IPS-18c (cell line): ENCODE data around the gene SLC25A34.

Source experiments
- H3K4me3 ChIP-seq: 2 replicates; pipeline ENCODE4 v1.7.0; 2013; ENCODE audit warnings: low read depth, mild to moderate bottlenecking, low read length, moderate library complexity; ENCODE audit not compliant: insufficient read depth
- H3K9me3 ChIP-seq: one replicate; pipeline ENCODE4 v1.6.1; 2013; ENCODE audit warnings: mild to moderate bottlenecking, low read length, moderate library complexity; ENCODE audit not compliant: control insufficient read depth, insufficient read depth

SLC25A34 gene

DNA sequence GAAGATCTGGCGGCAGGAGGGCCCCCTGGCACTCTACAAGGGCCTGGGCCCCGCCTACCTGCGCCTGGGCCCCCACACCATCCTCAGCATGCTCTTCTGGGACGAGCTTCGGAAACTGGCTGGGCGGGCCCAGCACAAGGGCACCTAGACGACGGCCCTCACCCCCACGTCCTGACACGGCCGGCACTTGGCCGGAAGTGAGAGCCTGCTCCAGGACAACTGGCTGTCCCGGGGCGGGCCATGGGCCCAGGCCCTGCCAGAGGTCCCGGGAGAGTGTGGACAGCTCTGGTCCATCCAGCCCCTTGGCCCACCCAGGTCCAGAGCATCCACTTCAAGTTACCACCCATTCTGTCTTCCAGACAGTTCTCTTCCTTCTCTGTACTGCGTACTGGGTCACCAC lies 3.2 kb downstream of the SLC25A34 start:
- Histone ChIP-seq H3K4me3 (no peak overlapping the region), H3K9me3 (peaks cover 2% of the 10 kb centered on the region)

GRCh38 chr1:15739745-15740144 lies 3.7 kb downstream of the SLC25A34 start:
- Histone ChIP-seq H3K4me3 (no peak overlapping the region), H3K9me3 (peaks cover 2% of the 10 kb centered on the region)

DNA sequence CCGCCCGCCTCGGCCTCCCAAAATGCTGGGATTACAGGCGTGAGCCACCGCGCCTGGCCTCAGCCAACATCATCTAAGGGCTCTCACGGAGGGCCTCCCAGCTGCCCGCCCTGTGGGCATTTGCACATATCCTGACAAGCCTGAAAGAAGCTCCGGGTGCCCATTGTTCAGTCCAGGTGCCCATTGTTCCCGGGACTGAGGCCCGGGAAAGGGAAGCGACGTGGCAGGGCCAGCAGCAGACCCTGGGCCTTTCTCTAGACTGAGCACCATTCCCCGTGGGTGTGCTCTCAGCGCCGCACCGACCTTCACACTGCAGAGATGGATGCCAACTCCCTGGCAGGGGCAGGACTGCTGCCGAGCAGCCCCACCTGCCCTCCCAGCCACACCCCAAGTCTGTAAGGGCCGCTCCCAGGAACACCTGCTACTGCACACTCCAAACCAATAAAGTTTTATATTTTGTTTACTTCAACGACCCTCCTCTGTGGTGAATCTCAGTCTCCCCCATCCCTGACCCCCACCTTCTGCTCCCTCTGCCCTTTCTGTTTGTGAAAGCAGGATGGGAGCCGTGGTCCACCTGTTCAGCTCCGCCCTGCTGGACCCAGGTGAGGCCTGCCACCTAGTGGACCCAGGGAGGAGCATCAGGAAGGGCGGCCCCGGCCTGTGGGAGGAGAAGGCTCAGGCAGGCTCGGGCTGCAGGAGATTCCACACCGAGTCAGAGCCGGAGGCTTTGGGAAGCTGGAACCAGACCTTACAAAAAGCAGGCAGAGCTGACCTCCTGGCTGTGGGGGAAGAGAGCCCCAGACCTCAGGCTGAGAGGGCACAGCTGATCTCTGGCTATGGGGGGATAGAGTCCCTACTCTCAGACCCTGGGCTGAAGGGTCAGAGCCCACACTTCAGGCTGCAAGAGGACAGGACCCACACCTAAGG lies 5.1 kb downstream of the SLC25A34 start:
- Histone ChIP-seq H3K9me3 (peaks cover 2% of the 10 kb centered on the region), H3K4me3 (no peak overlapping the region)

- H3K4me3 ChIP-seq, result no peak within 1 kb of the TSS; the same call in 1 of the 2 replicates
- H3K9me3 ChIP-seq, result peaks cover 2% of the 10 kb centered on the region
Observed at GRCh38 chr1:15742339-15742801, 6.3 kb downstream of the SLC25A34 start, which contains the start of gene TMEM82. TSS of gene TMEM82 (plus strand) at chr1:15742499. CDS start at chr1:15742560, 61 bp downstream.

GRCh38 chr1:15744122-15744679 lies 8.1 kb downstream of the SLC25A34 start:
- Histone ChIP-seq H3K9me3 (peaks cover 2% of the 10 kb centered on the region), H3K4me3 (no peak overlapping the region)

DNA sequence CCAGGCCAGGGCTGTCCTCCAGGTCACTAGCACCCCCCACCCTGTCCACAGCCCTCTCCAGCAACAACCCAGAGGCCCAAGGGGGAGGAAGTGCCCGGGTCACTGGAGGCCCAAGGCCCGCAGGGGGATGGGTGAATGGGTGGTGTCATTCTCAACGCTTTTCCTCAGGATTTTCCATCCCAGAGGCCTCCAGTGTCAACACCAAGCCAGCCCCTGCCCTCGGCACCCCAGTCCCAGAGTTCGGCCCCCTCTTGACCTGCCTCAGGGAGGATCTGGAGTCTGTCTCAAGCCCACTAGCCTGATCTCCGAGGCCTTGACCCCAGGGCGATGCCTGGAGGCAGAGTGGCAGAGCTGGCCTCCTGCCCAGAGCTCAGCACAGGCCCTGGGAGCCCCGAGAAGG lies 11.3 kb downstream of the SLC25A34 start:
- H3K9me3 ChIP-seq, result peaks cover 2% of the 10 kb centered on the region
- no peak overlapping the region for H3K4me3 ChIP-seq

- H3K9me3 ChIP-seq, result peaks cover 2% of the 10 kb centered on the region
- no peak overlapping the region for H3K4me3 ChIP-seq
Observed at GRCh38 chr1:15748264-15748663, 12.2 kb downstream of the SLC25A34 start.

DNA sequence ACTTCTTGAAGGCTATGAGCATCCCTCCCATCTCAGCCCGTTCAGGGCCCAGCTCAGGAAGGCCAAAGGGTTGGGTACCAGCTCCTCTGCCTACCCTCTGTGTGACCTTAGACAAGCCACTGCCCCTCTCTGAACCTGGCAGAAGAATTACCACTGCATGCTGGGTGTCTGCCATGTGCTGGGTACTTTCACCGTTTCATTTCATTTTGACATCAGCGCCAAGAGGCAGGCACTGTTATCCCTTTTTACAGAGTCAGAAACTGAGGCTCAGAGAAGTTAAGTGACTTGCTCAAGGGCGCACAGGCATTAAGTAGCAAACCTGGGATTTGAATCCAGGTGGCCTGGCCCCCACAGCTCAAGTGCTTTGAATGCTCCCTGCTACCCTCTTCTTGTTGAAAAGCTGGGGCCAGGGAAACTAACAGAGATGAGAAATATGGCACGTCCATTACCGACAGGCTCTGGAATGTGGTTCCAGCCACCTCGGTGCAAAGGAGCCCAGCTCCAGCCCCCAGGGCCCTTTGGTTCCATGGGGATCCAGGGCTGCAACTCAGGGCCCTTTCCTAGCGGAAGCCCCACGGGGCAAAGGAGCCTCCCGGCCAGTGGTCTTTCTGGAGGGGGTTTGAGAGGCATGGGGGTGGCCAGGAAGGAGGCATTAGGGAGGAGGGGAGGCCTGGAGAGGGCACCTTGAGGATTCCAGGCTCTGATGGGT lies 12.8 kb downstream of the SLC25A34 start:
- Histone ChIP-seq H3K9me3 (no peaks in the 10 kb centered on the region), H3K4me3 (no peak overlapping the region)

GRCh38 chr1:15749399-15750291 lies 13.6 kb downstream of the SLC25A34 start:
- no peak overlapping the region for H3K4me3 ChIP-seq
- no peaks in the 10 kb centered on the region for H3K9me3 ChIP-seq

DNA sequence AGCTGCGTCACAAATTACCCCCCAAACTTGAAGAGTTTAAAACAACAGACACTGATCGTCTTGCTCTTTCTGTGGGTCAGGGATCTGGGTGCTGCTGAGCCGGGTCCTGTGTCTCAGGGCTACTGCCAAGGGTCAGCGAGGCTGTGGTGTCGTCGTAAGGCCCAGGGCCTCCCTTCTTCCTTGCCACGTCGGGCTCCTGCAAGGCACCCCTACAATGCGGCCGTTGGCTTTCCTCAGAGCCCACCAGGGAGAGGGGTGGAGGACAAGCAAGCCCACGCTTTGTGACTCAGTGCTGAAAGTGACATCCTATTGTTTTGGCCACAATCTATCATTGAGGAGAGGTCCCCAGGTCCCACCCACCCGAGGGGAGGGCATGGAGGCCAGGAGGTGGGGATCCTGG lies 14.9 kb downstream of the SLC25A34 start:
- Histone ChIP-seq H3K4me3 (no peak overlapping the region), H3K9me3 (no peaks in the 10 kb centered on the region)

GRCh38 chr1:15751717-15752116 lies 15.7 kb downstream of the SLC25A34 start:
- Histone ChIP-seq H3K4me3 (no peak overlapping the region), H3K9me3 (no peaks in the 10 kb centered on the region)

DNA sequence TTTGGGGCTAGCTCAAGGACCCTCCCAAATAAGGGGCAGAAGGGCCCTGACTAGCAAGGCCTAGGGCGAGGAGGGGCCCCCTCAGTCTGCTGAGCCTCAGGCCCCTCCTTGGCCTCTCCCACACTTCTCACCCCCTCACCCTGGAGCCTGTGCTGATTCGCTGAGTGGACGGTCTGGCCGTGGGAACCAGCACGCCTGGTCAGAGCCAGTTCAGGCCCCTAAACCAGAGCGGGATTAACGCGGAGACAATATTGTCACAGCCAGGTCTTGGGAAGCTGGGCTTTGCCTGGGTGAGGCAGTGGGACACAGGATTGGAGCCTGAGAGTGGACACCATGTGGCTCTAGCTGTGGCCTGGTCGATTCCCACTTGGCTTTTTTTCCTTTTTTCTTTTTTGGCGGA lies 17.7 kb downstream of the SLC25A34 start:
- no peak overlapping the region for H3K4me3 ChIP-seq
- H3K9me3 ChIP-seq, result no peaks in the 10 kb centered on the region

- H3K4me3 ChIP-seq, result no peak overlapping the region
- H3K9me3 ChIP-seq, result no peaks in the 10 kb centered on the region
Observed at GRCh38 chr1:15755021-15755645, 19.1 kb downstream of the SLC25A34 start.

DNA sequence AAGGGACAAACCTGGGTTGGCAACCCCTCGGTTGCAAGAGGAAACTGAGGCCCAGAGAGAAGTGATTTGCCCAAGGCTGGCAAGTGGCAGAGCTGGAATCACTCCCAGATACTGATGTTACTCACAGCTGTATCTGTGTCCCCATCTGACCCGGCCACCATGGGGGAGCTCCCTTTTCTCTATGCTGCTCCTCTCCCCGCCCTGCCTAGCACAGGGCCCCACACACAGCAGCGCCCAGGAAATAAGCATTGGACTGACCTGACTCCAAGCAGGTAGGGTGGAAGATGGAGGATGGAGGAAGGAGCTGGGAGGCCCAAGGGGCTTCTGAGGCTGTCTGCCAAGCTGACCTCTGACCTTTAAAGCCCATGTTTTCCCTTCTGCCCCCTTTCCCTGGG lies 19.6 kb downstream of the SLC25A34 start:
- no peak overlapping the region; the same call in 1 of the 2 replicates for H3K4me3 ChIP-seq
- H3K9me3 ChIP-seq, result no peaks in the 10 kb centered on the region

DNA sequence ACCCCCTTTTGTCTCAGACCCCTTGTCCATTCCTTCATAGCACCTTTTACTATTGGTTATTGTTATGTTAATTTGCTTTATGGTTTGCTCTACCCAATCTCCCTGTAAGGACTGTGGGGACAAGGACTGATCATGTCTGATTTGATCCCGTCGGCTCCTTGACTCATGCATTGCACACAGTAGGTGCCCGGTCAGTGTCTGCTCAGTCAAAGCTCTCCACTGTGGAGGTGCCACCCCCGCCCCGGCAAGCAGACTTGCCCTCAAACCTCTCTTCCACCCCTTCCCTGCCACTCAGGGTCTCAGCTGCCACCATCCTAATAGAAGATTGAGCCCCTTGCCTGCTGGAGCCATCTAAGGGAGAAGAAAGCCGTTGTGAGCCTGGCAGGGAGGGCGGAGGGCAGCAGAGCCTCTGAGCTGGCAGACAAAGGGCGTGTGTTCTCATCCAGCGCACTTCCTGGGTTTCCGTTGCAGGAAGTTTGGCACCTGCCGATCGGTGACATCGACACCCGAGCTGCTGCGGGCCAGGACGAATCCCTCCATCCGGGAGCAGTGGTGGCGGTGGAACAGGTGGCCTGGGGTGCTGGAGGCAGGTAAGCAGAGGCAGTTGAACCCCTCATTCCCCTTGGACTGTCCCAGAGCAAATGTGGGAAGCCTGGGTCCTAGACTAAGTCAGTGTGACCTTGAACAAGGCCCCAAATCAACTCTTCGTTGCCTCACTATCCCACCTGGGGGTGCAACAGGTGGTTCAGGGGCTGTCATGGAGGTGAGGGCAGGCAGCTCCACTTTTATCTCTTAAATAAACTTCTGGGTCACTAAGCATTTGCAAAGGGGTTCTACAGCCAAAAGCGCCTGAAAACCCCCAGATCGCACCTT lies 20.3 kb downstream of the SLC25A34 start:
- Histone ChIP-seq H3K9me3 (no peaks in the 10 kb centered on the region), H3K4me3 (no peak overlapping the region; the same call in 1 of the 2 replicates)
